SJSA1 (cell line): Measurements from ENCODE around the gene TNK2. TPM values are rescaled to one million over a fixed set of nuclear protein-coding genes. Genes with fewer than 3 reads are reported as not detected.
"Not testable (repeated sequence)": the region's sequence is repeated elsewhere in the genome, so short reads cannot be mapped to it uniquely, and the experiment has no call there.

Experiments
- DNase-seq, 2 experiments: peaks; one replicate each; pipeline ENCODE4 v3.0.0-alpha.2; 2015 to 2020; ENCODE audit warnings: low spot score in 2 of 2, low read depth in 1 of 2
- H3K27ac ChIP-seq: fragments of 250-450 bp; sonication (Bioruptor Pico); 2 replicates; pipeline ENCODE4 v1.5.1; 2020; ENCODE audit warnings: mild to moderate bottlenecking, moderate library complexity
- H3K27me3 ChIP-seq: fragments of 250-450 bp; sonication (Bioruptor Pico); replicated peaks from 2 replicates; pipeline ENCODE4 v1.5.1; 2020; ENCODE audit warnings: mild to moderate bottlenecking, moderate library complexity
- H3K36me3 ChIP-seq: fragments of 250-450 bp; sonication (Bioruptor Pico); 2 replicates; pipeline ENCODE4 v1.5.1; 2020; ENCODE audit warnings: mild to moderate bottlenecking
- H3K4me1 ChIP-seq: fragments of 250-450 bp; sonication (Bioruptor Pico); replicated peaks from 2 replicates; pipeline ENCODE4 v1.6.1; 2021; ENCODE audit warnings: mild to moderate bottlenecking
- H3K4me3 ChIP-seq: fragments of 250-450 bp; sonication (Bioruptor Pico); 2 replicates; pipeline ENCODE4 v1.5.1; 2020; ENCODE audit warnings: mild to moderate bottlenecking
- H3K9me3 ChIP-seq: fragments of 250-450 bp; sonication (Bioruptor Pico); replicated peaks from 2 replicates; pipeline ENCODE4 v1.5.1; 2020; ENCODE audit warnings: mild to moderate bottlenecking
- total RNA-seq: library from RNA; depleted of rRNA; stranded (reverse); fragments of >200 nt; shearing (Covaris generic); gene quantifications from 2 replicates; pipeline ENCODE4 v1.2.3, GENCODE V29; 2014; rRNA removed

The TNK2 gene
- total RNA-seq, 1 experiment from 2014 or later = 2.2 TPM

DNA sequence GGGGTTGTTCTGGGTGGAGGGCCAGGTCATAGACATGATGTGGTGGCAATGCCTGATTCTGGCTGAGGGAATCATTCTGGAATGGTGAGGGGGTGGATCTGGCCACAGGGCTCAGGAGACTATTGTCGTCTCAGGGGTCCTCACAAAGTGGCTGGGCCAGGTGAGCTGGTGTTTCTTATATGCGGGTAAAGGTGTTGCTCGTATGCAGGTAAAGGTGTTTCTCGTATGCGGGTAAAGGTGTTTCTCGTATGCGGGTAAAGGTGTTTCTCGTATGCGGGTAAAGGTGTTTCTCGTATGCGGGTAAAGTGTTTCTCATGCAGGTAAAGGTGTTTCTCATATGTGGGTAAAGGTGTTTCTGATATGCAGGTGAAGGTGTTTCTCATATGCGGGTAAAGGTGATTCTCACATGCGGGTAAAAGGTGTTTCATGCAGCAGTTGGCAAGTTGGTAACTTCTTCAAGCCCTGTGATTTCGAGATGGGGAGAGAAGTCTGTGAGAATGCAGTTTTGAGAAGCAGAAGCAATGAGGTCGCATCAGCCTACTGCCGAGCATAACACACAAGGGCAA, 86.1 kb downstream of the TNK2 start:
- no peak for DNase-seq
- H3K9me3 ChIP-seq = no peaks in the 10 kb centered on the region

DNA sequence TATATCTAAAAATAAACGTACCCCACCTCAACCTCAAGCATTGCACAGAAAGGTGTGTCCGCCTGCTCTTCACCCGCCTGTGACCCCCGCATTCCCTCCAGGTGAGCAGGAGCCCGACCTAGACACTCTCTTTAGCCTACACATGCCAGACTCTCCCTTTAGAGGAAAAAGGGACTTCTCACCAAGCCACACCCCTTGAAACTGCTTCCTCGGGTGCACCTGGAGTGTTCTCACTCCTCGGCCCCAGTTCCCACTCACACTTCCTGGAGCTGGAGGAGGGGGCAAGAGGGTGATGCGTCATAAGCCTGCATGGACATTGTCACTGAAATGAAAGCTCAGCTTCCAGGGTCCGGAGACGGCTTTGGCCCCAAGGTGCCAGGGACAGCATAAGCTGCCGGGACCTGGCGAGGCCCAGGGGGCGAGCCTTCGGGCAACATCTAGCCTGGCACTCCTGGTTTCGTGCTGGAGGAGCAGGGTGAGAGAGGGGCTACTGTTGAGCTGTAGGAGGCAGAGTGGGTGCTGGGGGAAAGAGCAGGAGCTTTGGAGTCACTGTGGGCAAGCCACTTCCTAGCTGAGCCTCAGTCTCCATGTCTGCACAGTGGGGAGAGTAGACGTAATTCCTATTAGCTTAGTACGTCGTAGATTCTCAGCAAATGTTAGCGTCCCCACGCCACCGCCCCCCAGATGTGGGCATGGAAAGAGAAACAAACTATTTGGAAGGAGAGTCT, 86.8 kb downstream of the TNK2 start:
- Histone ChIP-seq H3K4me1 (no peaks in the 10 kb centered on the region), H3K27ac (no peak overlapping the region), H3K27me3 (peaks cover 5% of the 10 kb centered on the region), H3K36me3 (no peaks in the 10 kb centered on the region), H3K4me3 (no peak overlapping the region), H3K9me3 (no peaks in the 10 kb centered on the region)
- DNase-seq = no peak

More for the DNA sequence above, 86.1 kb downstream of the TNK2 start:
- H3K4me3 ChIP-seq = no peak overlapping the region
- no peak overlapping the region for H3K27ac ChIP-seq
- H3K4me1 ChIP-seq = no peaks in the 10 kb centered on the region
- H3K36me3 ChIP-seq = no peaks in the 10 kb centered on the region
- H3K27me3 ChIP-seq = peaks cover 5% of the 10 kb centered on the region

DNA sequence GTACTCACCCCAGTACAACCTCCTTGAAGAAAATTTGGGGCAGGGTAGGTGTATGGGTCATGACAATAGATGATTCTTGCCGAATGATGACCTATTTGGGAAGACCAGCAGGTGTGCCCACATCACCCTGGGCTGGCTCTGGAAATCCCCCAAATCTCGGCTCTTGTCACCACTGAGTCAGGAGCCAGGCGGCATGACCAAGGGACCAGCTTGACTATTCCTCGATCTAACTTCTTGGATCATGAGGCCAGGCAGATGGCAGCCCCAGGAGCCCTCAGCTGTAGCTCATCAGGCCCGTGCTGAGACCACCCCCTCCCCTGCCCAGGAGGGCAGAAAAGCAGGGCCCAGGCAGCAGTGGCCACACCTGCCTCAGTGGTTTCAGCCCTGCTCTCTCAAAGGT, 87.5 kb downstream of the TNK2 start:
- Histone ChIP-seq H3K36me3 (no peaks in the 10 kb centered on the region), H3K9me3 (no peaks in the 10 kb centered on the region), H3K4me1 (no peaks in the 10 kb centered on the region), H3K27ac (no peak overlapping the region), H3K27me3 (peaks cover 5% of the 10 kb centered on the region), H3K4me3 (no peak overlapping the region)
- DNase-seq = no peak

DNA sequence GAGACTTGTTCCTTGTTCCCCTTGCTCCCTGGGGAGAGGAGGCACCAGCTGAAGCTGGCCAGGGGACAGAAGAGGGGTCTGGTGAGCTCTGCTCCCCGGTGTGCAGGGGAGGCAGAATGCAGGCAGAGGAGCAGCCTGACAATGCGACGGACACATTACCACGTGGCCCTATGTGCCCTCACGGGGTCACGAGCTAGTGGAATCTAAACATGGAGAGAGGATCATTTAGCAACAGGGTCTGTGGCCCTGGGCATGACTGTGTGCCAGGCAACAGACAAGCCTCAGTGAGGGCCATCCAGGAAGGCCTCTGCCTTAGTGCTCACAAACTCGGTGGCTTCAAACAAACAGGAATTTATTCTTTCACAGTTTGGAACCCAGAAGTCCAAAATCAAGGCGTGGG, 88.2 kb downstream of the TNK2 start:
- no peaks in the 10 kb centered on the region for H3K9me3 ChIP-seq
- no peaks in the 10 kb centered on the region for H3K36me3 ChIP-seq
- no peak overlapping the region for H3K27ac ChIP-seq
- DNase-seq = no peak
- H3K4me3 ChIP-seq = no peak overlapping the region
- H3K4me1 ChIP-seq = no peaks in the 10 kb centered on the region
- H3K27me3 ChIP-seq = peaks cover 5% of the 10 kb centered on the region

DNA sequence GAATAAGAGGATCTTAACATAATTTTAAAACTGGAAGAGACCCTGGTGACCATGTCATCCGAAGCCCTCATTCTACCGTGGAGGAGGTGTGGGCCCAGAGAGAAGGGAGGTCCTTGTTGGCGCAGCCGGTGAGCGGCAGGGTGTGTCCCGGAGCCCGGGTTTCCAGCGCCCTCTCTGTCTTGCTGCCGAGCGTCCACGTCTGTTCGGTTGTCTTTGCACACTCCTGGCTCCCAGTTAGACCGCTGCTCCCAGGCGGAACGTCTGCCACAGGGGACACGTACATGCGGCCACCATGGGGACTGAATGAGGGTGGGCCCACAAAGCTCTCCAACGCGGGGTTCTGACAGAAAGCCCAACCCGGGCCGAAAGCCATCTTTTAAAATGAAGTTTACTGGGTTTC, 90.0 kb downstream of the TNK2 start:
- H3K27me3 ChIP-seq = peaks cover under 1% of the 10 kb centered on the region
- no peak for DNase-seq
- H3K4me3 ChIP-seq = no peak overlapping the region
- no peaks in the 10 kb centered on the region for H3K9me3 ChIP-seq
- no peak overlapping the region for H3K27ac ChIP-seq
- no peaks in the 10 kb centered on the region for H3K36me3 ChIP-seq
- no peaks in the 10 kb centered on the region for H3K4me1 ChIP-seq

DNA sequence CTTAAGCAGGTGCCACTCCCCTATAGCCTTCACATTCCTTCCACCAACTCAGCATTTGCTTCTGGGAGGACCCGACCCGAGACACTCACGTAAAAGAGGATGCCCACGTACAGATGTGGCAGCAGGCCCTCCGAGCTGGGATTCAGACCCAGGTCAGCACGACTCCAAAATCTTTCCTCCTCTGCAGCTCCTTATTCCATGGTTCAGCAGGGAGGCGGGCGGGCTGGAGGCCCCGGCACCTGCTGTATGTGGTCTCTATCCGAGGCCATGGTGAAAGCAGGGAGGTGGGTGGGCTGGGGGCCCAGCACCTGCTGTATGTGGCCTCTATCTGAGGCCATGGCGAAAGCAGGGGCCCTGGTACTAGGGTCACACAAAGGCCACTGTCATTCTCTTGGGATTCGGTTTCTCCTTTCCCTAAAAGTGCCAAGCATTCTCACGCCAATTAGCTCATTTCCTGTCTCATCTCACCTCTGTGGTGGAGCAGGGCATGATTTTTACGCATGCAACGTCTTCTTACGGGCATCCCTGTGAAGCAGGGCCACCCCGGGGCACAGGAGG, 90.7 kb downstream of the TNK2 start:
- H3K4me3 ChIP-seq = no peak overlapping the region
- no peaks in the 10 kb centered on the region for H3K9me3 ChIP-seq
- H3K4me1 ChIP-seq = no peaks in the 10 kb centered on the region
- no peak for DNase-seq
- no peaks in the 10 kb centered on the region for H3K36me3 ChIP-seq
- no peak overlapping the region for H3K27ac ChIP-seq
- no peaks in the 10 kb centered on the region; the same call in 1 of the 2 replicates for H3K27me3 ChIP-seq

DNA sequence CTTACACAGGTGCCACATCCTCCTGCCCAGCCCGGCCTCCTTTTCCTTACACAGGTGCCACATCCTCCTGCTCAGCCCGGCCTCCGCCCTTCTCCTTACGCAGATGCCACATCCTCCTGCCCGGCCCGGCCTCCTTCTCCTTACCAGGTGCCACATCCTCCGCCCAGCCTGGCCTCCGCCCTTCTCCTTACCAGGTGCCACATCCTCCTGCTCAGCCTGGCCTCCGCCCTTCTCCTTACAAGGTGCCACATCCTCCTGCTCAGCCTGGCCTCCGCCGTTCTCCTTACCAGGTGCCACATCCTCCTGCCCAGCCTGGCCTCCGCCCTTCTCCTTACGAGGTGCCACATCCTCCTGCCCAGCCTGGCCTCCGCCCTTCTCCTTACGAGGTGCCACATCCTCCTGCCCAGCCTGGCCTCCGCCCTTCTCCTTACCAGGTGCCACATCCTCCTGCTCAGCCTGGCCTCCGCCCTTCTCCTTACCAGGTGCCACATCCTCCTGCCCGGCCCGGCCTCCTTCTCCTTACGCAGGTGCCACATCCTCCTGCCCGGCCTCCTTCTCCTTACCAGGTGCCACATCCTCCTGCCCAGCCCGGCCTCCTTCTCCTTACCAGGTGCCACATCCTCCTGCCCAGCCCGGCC, 92.0 kb downstream of the TNK2 start:
- not testable (repeated sequence) for H3K27me3 ChIP-seq, H3K27ac ChIP-seq, DNase-seq, H3K4me1 ChIP-seq, H3K9me3 ChIP-seq, H3K4me3 ChIP-seq, H3K36me3 ChIP-seq

DNA sequence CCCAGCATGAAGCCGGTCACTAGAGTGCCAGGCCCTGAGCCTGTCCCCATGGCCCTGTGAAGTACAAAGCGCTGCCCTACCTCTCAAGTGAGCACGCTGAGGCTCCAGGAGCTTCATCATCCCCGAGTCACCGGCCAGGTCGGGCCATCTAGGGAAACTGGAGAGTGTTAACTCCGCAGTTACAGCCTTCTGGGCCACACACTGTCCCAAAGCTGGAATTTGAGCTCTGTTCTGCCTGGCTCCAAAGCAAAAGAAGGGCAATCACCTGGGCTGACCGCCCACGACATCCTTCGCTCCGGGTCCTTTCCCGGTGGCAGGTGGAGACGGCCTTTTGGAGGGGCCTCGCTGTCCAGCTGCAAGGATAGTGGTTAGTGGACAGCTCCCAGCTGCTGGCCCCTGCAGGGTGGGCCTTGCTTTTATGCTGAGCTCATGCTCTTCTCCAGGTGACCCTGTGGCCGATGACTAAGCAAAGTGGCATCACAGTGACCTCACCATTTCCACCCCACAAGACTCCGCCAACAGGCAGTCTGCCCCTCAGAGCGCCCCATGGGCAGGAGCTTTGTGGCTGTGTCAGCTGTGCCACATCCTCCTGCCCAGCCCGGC, 93.1 kb downstream of the TNK2 start:
- H3K4me1 ChIP-seq = no peaks in the 10 kb centered on the region
- no peak for DNase-seq
- no peaks in the 10 kb centered on the region for H3K9me3 ChIP-seq
- no peak overlapping the region for H3K27ac ChIP-seq
- H3K36me3 ChIP-seq = no peaks in the 10 kb centered on the region
- H3K27me3 ChIP-seq = no peaks in the 10 kb centered on the region; the same call in 1 of the 2 replicates
- H3K4me3 ChIP-seq = no peak overlapping the region

DNA sequence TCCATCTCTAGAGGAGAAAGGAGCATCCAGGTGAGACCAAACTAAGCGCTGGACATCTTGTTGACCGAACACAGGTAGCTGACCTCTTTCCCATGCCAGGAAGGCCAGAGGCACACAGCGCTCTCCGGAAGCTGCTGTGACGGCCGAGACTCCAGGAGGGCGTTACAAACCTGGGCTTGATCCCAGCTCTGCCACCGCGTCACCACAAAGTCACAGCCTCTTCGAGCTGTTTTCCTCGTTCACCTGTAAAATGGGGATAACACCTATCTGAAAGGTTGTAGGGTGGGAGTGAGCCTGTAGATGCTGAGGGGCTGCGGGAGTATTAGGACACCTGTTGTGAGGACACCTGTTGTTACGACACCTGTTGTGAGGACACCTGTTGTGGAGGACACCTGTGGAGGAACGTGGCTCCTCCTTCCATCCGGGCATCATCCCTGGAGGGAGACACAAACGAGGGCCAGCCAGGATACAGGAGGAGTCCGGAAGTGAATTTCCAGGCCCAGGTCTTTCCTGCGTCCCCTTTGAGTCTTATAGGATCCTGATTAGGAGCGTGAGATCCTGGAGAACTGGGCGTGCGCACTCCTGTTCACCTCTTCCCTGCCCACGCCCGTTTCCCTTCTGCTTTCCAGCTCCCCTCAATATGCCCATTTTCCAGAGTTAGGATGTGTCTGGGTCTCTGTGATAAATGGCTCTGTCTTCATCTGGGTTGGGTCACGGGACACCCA, 94.3 kb downstream of the TNK2 start:
- Histone ChIP-seq H3K4me3 (no peak overlapping the region), H3K27ac (no peak overlapping the region), H3K4me1 (no peaks in the 10 kb centered on the region), H3K36me3 (no peaks in the 10 kb centered on the region), H3K27me3 (no peaks in the 10 kb centered on the region; the same call in 1 of the 2 replicates), H3K9me3 (no peaks in the 10 kb centered on the region)
- no peak for DNase-seq

Other genes with a start within 250 kb of the TNK2 start
- gene MUC20, start 187.6 kb downstream of the TNK2 start, total RNA-seq = not detected in 2 replicates
- not detected in 2 replicates for gene MUC4, start 96.6 kb downstream of the TNK2 start, total RNA-seq
- 77.3 and 92.3 TPM in 2 replicates for gene TFRC, start 173.5 kb upstream of the TNK2 start, total RNA-seq